HG03575 (cell line): ENCODE data around the gene ADSS1.

Experiments
- ATAC-seq: cut with Tn5 transposase; IDR thresholded peaks from one replicate; pipeline ENCODE4 v1.9.1; 2021; ENCODE audit not compliant: unreplicated experiment, insufficient number of reproducible peaks, low FRiP score; ENCODE audit errors: extremely low read depth

Gene ADSS1

DNA sequence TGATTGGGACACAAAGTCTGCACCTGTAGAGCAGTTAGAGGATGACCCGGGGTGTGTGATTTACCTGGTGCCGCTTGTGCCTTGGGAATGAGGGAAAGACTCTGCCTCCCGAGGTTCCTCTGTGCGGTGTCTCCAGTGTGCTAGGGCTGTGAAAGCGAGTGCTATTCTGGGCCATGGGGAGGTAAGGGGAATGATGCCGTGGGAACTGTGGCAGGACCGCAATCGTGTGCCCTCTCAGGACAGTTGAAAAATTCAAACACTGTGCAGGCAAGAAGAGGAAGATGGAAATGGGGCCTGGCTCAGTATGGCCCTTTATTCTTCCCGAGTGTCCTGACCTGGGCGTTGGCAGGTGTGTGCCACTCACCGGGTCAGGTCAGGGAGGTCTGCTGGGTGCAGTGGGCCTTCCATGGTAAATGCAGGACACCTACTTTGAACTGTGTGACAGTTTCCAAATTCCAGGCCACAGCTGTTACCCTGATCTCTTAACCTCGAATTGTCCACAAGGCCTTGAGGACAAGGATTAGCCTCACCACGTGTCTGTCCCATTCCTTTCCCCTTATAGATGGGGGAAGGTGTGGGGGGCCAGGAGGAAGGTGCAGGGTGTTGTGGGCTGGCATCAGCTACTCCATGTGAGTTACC, 30.3 kb downstream of the ADSS1 start:
- ATAC-seq, result no peak

DNA sequence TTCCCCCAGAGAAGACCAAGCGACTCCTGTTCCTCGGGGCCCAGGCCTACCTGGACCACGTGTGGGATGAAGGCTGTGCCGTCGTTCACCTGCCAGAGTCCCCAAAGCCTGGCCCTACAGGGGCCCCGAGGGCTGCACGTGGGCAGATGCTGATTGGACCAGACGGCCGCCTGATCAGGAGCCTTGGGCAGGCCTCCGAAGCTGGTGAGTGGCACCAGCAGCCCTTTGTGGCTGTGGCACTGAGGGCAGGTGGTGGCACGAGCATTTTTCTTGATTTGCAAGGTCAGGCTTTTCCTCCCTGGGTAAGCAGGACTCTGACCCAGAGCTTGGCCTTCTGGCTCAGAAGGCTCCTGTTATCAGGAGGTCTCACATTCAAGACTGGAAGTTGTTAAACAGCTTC, 31.6 kb downstream of the ADSS1 start:
- no peak for ATAC-seq

GRCh38 chr14:104756477-104757237, 32.6 kb downstream of the ADSS1 start:
- ATAC-seq, result no peak

- ATAC-seq, result no peak
These were observed 33.2 kb downstream of the ADSS1 start for GRCh38 chr14:104757238-104757585.

DNA sequence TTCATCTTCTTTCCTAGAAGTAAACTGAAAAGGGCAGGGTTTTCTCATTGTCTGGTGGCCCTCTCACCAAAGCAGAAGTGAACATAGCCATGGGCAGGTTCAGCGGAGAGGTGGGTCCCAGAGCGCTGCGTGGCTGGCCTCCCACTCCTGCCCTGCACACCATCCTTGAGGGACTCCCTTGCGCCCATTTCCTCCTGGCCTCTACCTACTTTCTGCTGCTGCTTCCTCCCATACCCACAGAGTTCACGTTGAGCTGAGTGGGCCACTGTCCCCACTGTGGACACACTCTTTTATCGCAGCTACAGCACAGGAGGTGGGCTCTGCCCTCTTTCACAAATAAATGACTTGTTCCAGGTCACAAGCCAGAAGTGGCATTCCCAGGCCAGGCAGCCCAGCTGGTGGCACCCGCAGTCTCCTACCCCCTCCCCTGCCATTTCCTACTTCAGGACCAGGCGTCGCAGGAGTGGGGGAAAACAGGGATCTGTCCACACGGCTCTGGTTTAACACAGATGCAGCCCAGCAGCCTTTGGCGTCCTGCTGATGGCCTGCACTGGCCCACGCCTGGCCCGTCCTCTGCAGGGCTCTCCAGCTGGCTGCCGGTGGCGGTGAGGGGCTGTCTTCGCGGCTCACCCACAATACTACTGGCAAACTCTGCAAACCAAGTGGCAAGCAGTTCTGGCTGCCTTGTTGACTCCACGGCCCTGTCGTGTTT, 33.8 kb downstream of the ADSS1 start:
- ATAC-seq, result no peak

DNA sequence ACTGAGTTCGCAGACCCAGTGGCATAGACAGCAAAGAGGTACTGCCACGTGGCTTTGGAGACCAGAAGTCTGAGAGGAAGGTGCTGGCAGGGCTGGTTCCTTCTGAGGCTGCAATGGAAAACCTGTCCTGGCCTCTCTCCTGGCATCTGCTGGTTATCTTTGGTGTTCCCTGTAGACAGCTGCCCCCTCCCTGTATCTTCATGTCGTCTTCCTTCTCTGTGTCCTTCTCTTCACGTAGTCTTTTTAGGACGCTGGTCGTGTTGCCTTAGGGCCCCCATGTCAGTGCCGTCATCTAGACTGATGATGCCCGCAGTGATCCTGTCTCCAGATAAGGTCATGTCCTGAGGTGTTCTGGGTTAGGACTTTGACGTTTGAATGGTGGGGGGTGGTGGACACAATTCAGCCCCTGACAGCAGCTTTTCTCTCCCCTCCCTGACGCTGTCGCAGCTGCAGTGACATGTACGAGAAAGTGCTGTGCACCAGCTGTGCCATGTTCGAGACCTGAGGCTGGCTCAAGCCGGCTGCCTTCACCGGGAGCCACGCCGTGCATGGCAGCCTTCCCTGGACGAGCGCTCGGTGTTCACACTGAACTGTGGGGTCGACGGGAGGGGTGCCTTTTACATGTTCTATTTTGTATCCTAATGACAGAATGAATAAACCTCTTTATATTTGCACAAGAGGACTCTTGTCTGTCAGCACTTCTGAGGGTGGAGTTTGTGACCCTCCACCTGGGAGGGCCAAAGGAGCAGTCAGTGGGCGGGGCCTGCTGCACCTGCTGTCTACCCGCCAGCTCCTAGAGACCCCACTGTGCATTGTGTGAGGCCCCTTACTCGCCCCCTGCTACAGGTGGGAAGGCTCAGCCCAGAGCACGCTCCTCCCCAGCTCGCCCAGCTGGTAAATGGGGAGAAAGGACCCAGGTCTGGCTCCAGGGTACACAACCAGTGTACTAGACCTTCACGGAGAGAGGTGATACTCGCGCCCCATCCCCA, 35.2 kb downstream of the ADSS1 start:
- no peak for ATAC-seq

DNA sequence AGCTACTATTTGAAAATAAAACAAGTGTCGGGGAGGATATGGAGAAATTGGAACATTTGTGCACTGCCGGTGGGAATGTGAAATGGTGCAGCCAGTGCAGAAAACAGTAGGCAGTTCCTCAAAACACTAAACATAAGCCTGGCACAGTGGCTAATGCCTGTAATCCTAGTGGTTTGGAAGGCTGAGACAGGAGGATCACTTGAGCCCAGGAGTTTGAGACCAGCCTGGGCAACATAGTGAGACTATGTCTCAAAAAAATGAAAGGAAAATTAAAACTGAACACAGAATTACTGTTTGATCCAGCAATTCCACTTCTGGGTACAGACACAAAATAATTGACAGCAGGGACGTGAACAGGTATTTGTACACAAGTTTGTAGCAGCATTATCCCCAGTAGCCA, 41.5 kb downstream of the ADSS1 start:
- ATAC-seq, result no peak

GRCh38 chr14:104766256-104766862, 42.3 kb downstream of the ADSS1 start:
- no peak for ATAC-seq

GRCh38 chr14:104766863-104767633, 43.0 kb downstream of the ADSS1 start:
- no peak for ATAC-seq

- no peak for ATAC-seq
These were observed 43.5 kb downstream of the ADSS1 start for GRCh38 chr14:104767634-104767918.

GRCh38 chr14:104768437-104769323, 44.7 kb downstream of the ADSS1 start:
- no peak for ATAC-seq

DNA sequence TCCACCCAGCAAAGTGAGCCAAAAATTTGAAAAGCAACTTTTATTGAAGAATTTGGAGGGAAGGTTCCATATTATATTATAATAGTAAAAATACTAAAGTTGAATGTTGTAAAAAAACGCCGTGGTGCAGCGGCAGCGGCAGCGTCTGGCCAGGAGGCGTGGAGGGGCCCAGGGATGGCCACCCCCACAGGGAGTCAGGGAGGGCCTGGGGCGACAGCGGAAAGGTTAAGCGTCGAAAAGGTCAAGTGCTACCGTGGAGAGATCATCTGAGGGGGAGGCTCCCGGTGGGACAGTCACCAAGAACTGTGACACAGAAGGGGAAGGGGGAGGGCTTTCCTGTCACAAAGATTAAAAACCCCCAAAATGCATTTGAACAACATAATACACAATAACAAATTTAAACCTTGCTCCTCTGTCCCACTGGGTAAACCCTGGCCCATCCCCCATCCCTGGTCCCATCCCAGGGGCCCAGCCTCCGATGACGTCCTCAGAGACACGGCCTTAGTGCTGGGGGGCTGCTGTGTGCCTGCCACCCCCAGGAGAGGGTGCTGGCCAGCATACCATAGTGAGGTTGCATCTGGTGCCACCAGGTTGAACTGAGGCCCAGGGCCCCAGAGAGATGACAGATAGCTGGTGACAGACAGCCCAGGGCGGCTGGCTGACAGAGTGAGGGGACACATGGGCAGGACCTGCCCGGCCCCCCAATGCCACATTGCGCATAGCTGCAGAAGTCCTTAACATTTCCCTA, 45.5 kb downstream of the ADSS1 start:
- no peak for ATAC-seq

DNA sequence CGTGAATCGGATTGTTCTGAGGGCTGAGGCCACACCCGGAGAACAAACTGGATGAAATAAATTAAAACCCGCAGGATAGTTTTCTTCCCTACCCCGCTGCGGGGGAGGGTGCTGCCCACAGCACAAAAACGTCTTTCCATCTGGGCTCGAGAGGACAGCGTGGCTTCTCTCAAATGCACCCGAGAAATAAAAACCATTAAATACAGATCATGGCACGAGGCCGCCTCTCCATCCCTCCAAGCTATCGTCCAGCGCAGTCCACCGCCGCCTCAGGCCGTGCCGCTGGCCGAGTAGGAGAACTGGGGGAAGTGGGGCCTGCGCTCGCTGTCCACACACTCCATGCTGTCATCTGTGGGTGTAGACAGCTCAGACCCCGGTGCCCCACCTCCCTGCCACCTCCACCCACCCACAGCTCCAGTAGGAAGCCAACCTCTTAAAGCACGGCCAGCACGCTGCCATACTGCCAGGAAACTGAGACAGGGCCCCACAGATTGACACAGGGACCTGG, 46.1 kb downstream of the ADSS1 start:
- ATAC-seq, result no peak

DNA sequence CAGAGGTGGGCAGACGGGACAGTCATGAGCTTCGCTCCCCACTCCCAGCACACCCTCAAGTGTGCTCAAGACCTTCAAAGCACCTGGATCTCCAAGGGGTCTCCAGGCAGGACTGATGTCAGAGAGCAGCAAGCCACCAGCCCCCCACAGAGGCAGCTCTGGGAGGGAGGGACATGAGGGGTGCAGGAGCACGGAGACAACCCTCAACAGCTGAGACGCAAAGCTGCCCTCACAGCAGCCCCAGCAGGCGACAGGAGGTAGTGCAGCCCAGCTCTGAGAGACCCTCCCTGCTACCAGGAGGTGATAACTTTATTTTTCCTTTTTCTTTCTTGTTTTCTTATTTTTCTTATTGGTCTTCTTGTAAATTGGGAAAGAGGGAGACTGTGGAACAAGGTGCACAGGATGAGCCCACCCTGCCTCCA, 46.8 kb downstream of the ADSS1 start:
- ATAC-seq, result no peak

DNA sequence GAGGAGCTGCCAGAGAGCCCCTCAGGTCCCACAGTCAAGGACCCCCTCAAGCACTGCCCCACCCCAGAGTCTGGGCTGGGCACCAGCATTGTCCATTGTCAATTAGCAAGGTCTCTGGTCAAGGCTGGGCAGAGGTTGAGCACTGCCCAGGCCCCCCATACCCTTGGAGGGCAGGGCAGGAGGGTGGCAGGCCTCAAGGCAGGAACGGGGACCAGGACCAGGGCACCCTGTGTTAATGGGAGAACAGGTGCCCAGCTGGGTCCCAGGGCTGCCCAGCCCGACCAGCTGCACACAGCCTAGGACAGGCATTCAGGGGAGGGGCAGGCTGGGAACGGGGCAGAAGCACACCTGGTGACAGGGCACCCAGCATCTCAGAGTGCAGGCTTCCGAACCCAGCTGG, 47.3 kb downstream of the ADSS1 start:
- no peak for ATAC-seq

DNA sequence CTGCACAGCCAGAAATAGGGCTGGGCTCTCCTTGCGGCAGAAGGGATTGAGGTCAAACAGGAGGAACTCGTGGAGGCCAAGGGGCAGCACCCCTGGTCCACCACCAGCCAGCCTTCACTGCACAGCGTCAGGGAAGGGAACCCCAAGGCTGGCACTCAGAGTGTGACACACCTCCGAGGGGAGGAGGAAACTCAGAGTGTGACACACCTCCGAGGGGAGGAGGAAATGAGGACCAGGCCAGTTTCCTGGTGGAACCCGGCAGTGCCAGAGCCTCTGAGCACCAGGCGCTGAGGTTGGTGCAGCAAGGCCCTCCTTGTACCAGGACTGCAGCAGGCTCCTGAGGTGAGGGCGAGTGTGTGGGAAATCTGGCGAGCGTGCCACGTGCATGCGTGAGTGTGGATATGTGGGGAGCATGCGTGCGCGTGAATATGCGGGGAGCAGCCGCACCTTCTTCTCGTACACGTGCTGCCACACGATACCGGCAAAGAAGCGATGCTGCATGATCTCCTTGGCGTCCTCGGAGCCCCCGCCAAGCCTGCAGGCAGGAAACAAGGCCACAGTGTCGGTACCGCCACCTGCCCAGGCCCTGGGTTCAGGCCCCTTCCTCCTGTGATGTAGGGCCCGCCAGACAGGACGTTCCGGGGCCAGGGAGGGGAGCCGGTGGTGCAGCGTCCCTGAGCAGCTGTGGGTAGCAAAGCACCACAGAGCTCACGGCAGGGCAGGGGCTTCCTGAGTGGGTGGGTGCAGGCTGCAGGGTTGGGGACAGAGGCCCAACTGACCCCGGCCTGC, 48.1 kb downstream of the ADSS1 start:
- ATAC-seq, result no peak
